ENCODE results near the gene MRPL4. TPM values are rescaled to one million over a fixed set of nuclear protein-coding genes. Genes with fewer than 3 reads are reported as not detected.

MRPL4 gene
- total RNA-seq, 2 experiments from 2014 or later, result 148 to 155 TPM

DNA sequence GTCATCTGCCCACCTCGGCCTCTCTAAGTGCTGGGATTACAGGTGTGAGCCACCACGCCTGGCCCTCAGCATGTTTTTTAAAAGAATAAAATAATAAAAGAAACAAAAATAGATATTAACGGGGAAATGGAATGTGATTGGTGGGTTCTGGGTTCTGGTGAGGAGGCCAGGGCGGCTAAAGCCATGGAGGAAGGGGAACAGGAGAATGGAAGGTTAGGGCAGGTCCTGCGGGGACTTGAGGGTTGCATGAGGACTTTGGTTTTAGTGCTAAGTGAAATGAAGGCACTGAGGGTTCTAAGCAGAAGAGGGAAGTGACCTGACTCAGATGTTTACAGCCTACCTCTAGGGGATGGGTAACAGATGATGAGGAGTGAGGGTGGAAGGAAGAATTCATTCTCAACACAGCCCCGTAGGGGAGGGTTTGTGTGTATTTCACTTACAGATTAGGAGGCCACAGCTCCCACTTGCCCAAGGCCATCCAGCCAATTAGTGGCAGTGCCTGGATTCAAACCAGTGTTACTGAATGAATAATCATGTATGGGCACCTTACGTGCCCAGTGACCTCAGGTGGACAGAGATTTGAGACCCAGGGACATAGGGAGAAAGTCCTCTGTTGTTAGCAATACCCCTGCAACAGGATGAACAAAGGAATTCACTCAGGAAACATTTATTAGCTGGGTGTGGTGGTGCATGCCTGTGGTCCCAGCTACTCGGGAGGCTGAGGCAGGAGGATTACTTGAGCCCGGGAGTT is 6.7 kb upstream of the MRPL4 start:
- TF ChIP-seq, protein P1, sequence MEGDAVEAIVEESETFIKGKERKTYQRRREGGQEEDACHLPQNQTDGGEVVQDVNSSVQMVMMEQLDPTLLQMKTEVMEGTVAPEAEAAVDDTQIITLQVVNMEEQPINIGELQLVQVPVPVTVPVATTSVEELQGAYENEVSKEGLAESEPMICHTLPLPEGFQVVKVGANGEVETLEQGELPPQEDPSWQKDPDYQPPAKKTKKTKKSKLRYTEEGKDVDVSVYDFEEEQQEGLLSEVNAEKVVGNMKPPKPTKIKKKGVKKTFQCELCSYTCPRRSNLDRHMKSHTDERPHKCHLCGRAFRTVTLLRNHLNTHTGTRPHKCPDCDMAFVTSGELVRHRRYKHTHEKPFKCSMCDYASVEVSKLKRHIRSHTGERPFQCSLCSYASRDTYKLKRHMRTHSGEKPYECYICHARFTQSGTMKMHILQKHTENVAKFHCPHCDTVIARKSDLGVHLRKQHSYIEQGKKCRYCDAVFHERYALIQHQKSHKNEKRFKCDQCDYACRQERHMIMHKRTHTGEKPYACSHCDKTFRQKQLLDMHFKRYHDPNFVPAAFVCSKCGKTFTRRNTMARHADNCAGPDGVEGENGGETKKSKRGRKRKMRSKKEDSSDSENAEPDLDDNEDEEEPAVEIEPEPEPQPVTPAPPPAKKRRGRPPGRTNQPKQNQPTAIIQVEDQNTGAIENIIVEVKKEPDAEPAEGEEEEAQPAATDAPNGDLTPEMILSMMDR (conservative IDR thresholded peaks at IDR 0.05; ENCODE audit: low read length), result no peak
- TF ChIP-seq EZH2phosphoT487 (IDR thresholded peaks at IDR 0.05; ENCODE audit: borderline replicate concordance, low read depth, low read length), result no peak
- no peaks in the 10 kb centered on the region for H3K79me2 ChIP-seq (ENCODE audit: insufficient read depth, low read depth, low read length)
- H3K9me3 ChIP-seq (ENCODE audit: low read length), result no peaks in the 10 kb centered on the region
- H4K20me1 ChIP-seq (ENCODE audit: insufficient read depth, low read length), result no peaks in the 10 kb centered on the region
- H3K9me2 ChIP-seq (ENCODE audit: insufficient read depth, low read length), result no peaks in the 10 kb centered on the region
- peaks cover 98% of the 10 kb centered on the region for H3K4me1 ChIP-seq (ENCODE audit: insufficient read depth, low read length, poor library complexity, severe bottlenecking)
- H3K4me3 ChIP-seq (ENCODE audit: low read depth, low read length, poor library complexity, severe bottlenecking), result no peak overlapping the region
- peak overlapping the region; percentile 95 for H3K27ac ChIP-seq (ENCODE audit: low read depth, low read length, poor library complexity, severe bottlenecking)
- DNase-seq (ENCODE audit: low spot score), result peak; percentile 89
- POLR2A ChIA-PET, result interaction anchor here (1.6 to 2.1 kb wide), 2 partner anchors 10 to 14 kb away, joined by 5 to 12 read pairs; partner anchors contain the start of gene S1PR2
- no peak overlapping the region; the same call in 1 of the 2 replicates for H2AFZ ChIP-seq (ENCODE audit: low read length)
- BruUV-seq (replicated peaks), result no TSS peak
- CTCF ChIA-PET (ENCODE audit: unreplicated experiment), result interaction anchor here (1.2 kb wide), 1 partner anchor 18 kb away, joined by 4 read pairs; no protein-coding TSS in a partner anchor
- intact Hi-C loops (cut with micrococcal nuclease; ENCODE audit: unreplicated experiment), result no loop called here
- no peaks in the 10 kb centered on the region for H3K36me3 ChIP-seq (ENCODE audit: insufficient read depth, low read length)
- H3K4me2 ChIP-seq (ENCODE audit: low read length), result peak overlapping the region; percentile 55

- peak overlapping the region; percentile 18 for H3K4me2 ChIP-seq (ENCODE audit: low read length)
- no peak for TF ChIP-seq EZH2phosphoT487 (IDR thresholded peaks at IDR 0.05; ENCODE audit: borderline replicate concordance, low read depth, low read length)
- TF ChIP-seq, protein P1 (conservative IDR thresholded peaks at IDR 0.05; ENCODE audit: low read length), result no peak
- H3K79me2 ChIP-seq (ENCODE audit: insufficient read depth, low read depth, low read length), result peaks cover 5% of the 10 kb centered on the region; the same call in 1 of the 2 replicates
- DNase-seq (ENCODE audit: low spot score), result peak; percentile 66
- no TSS peak for BruUV-seq (replicated peaks)
- CTCF ChIA-PET (ENCODE audit: unreplicated experiment), result interaction anchor here (1.4 kb wide), 1 partner anchor 10 kb away, joined by 4 read pairs; no protein-coding TSS in a partner anchor
- peak overlapping the region; percentile 0; the same call in 1 of the 2 replicates for H2AFZ ChIP-seq (ENCODE audit: low read length)
- H3K4me1 ChIP-seq (ENCODE audit: insufficient read depth, low read length, poor library complexity, severe bottlenecking), result peaks cover 97% of the 10 kb centered on the region
- intact Hi-C loops (cut with micrococcal nuclease; ENCODE audit: unreplicated experiment), result no loop called here
- H3K36me3 ChIP-seq (ENCODE audit: insufficient read depth, low read length), result no peaks in the 10 kb centered on the region
- no peak overlapping the region for H3K4me3 ChIP-seq (ENCODE audit: low read depth, low read length, poor library complexity, severe bottlenecking)
- no peaks in the 10 kb centered on the region for H4K20me1 ChIP-seq (ENCODE audit: insufficient read depth, low read length)
- no peaks in the 10 kb centered on the region for H3K9me3 ChIP-seq (ENCODE audit: low read length)
- POLR2A ChIA-PET, result interaction anchor here (0.8 to 2.1 kb wide), 5 partner anchors 11 to 65 kb away, joined by 3 to 12 read pairs (median 3); no protein-coding TSS in a partner anchor
- H3K27ac ChIP-seq (ENCODE audit: low read depth, low read length, poor library complexity, severe bottlenecking), result peak overlapping the region; percentile 95
- no peaks in the 10 kb centered on the region for H3K9me2 ChIP-seq (ENCODE audit: insufficient read depth, low read length)
These were observed 5.5 kb upstream of the MRPL4 start for GRCh38 chr19:10246511-10246910.
